AG09319 (cell line): ENCODE results near the gene DLGAP3.

Experiments
- DNase-seq: peaks from one replicate; pipeline ENCODE4 v3.0.0-alpha.2; 2010; ENCODE audit warnings: low read depth; ENCODE audit errors: extremely low read depth
- TF ChIP-seq, protein P1 (sequence below): IDR thresholded peaks from 2 replicates; pipeline ENCODE4 v1.5.1; 2011; ENCODE audit warnings: low read depth, mild to moderate bottlenecking, inconsistent platforms, low read length, moderate library complexity

Gene DLGAP3

DNA sequence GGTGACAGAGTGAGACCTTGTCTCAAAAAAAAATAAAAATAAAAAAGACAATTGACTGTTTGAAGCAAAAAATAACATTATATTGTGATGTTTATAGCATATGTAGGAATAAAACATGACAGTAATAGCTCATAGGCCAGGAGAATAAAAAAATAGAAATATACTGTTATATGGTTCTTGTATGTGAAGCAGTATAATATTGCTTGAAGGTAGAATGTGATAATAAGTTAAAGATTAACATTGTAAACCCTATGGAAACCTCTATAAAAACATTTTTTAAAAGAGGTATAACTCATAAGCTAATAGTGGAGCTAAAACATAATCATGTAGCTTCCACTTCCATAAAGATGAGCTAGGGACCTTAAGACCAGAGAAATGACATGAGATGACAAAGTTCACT is 113.1 kb downstream of the DLGAP3 start:
- TF ChIP-seq, protein P1, sequence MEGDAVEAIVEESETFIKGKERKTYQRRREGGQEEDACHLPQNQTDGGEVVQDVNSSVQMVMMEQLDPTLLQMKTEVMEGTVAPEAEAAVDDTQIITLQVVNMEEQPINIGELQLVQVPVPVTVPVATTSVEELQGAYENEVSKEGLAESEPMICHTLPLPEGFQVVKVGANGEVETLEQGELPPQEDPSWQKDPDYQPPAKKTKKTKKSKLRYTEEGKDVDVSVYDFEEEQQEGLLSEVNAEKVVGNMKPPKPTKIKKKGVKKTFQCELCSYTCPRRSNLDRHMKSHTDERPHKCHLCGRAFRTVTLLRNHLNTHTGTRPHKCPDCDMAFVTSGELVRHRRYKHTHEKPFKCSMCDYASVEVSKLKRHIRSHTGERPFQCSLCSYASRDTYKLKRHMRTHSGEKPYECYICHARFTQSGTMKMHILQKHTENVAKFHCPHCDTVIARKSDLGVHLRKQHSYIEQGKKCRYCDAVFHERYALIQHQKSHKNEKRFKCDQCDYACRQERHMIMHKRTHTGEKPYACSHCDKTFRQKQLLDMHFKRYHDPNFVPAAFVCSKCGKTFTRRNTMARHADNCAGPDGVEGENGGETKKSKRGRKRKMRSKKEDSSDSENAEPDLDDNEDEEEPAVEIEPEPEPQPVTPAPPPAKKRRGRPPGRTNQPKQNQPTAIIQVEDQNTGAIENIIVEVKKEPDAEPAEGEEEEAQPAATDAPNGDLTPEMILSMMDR, result no peak
- no peak for DNase-seq
